ENCODE data around the gene ZNF408. TPM values are rescaled to one million over a fixed set of nuclear protein-coding genes. Genes with fewer than 3 reads are reported as not detected.

ZNF408 gene
- polyA plus RNA-seq, 1 experiment, result 6.9 TPM

DNA sequence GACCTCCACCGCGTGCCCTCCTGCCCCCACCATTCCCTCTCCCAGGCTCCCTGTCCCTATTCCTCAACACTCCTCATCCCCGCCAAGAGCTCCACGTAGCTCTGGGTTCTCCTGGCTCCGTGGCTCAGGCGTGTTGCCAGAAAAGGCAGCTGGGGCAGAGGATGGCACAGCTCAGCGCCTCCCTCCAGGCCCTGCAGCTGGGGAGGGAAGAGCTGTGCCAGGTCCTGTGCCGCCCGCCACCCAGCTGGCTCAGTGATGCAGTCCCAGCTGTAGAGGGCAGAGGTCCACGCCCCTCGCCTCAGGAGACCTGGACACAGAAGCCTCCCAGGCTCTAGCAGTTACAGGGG lies 4.6 kb upstream of the ZNF408 start:
- TF ChIP-seq, protein P1, sequence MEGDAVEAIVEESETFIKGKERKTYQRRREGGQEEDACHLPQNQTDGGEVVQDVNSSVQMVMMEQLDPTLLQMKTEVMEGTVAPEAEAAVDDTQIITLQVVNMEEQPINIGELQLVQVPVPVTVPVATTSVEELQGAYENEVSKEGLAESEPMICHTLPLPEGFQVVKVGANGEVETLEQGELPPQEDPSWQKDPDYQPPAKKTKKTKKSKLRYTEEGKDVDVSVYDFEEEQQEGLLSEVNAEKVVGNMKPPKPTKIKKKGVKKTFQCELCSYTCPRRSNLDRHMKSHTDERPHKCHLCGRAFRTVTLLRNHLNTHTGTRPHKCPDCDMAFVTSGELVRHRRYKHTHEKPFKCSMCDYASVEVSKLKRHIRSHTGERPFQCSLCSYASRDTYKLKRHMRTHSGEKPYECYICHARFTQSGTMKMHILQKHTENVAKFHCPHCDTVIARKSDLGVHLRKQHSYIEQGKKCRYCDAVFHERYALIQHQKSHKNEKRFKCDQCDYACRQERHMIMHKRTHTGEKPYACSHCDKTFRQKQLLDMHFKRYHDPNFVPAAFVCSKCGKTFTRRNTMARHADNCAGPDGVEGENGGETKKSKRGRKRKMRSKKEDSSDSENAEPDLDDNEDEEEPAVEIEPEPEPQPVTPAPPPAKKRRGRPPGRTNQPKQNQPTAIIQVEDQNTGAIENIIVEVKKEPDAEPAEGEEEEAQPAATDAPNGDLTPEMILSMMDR (IDR thresholded peaks at IDR 0.05; ENCODE audit: insufficient read depth, low read depth, low read length), result no peak
- ChIA-PET POLR2A (no interaction called here), CTCF (no interaction called here)
- peaks cover 31% of the 10 kb centered on the region for H3K36me3 ChIP-seq (ENCODE audit: control insufficient read depth, insufficient read depth, low read length)
- DNase-seq (ENCODE audit: low read depth), result no peak
- no peaks in the 10 kb centered on the region for H3K27me3 ChIP-seq (ENCODE audit: control insufficient read depth, insufficient read depth, low read length)
- H3K4me3 ChIP-seq (ENCODE audit: low read depth, low read length), result no peak overlapping the region

DNA sequence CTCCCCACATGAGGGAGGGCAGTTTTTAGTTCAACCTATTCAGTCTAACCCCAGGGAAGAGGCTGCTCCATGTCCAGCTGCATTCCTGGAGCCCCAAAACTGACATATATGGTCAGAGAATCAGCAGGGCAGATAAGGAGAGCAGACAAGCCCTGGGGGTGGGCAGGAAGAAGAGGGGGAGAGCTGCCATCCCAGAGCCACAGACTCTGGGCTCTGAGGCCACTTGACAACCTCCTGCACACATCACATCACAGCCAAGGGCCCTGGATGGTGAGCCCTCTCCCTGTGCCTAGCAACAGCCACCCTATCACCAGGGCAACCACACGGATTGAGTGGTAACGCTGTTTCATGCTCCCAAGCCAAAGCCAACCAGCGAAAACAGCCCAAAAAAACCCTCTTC lies 3.5 kb upstream of the ZNF408 start:
- CTCF ChIA-PET, result interaction anchor here (1.2 kb wide), 1 partner anchor 22 kb away, joined by 4 read pairs; no protein-coding TSS in a partner anchor
- TF ChIP-seq, protein P1 (IDR thresholded peaks at IDR 0.05; ENCODE audit: insufficient read depth, low read depth, low read length), result no peak
- no peak for DNase-seq (ENCODE audit: low read depth)
- no peaks in the 10 kb centered on the region for H3K27me3 ChIP-seq (ENCODE audit: control insufficient read depth, insufficient read depth, low read length)
- no peak overlapping the region for H3K4me3 ChIP-seq (ENCODE audit: low read depth, low read length)
- POLR2A ChIA-PET, result no interaction called here
- H3K36me3 ChIP-seq (ENCODE audit: control insufficient read depth, insufficient read depth, low read length), result peaks cover 26% of the 10 kb centered on the region

DNA sequence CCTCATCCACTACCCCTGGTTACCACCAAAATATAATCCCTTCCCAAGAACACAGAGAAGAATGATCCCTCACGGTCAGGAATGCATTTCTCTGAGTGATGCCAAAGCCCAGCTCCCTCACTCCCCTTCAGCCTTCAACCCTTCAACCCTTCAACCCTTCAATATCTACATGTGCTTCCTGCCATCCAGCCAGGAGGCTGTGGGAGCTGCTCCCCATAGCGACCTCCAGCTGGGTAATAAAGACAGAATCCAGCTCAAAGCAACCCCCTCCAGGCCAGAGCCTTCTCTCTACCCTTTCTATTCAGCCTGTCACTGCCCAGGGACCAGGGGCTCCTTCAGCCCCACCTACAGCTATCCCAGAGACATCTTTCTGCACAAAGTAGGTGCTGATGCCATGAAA lies 3.1 kb upstream of the ZNF408 start:
- Histone ChIP-seq H3K27me3 (ENCODE audit: control insufficient read depth, insufficient read depth, low read length) (no peaks in the 10 kb centered on the region), H3K4me3 (ENCODE audit: low read depth, low read length) (no peak overlapping the region), H3K36me3 (ENCODE audit: control insufficient read depth, insufficient read depth, low read length) (peaks cover 24% of the 10 kb centered on the region)
- ChIA-PET POLR2A (no interaction called here), CTCF (interaction anchor here (1.0 to 1.2 kb wide), 2 partner anchors 9 to 23 kb away, joined by 3 to 4 read pairs; no protein-coding TSS in a partner anchor)
- TF ChIP-seq, protein P1 (IDR thresholded peaks at IDR 0.05; ENCODE audit: insufficient read depth, low read depth, low read length), result no peak
- no peak for DNase-seq (ENCODE audit: low read depth)

DNA sequence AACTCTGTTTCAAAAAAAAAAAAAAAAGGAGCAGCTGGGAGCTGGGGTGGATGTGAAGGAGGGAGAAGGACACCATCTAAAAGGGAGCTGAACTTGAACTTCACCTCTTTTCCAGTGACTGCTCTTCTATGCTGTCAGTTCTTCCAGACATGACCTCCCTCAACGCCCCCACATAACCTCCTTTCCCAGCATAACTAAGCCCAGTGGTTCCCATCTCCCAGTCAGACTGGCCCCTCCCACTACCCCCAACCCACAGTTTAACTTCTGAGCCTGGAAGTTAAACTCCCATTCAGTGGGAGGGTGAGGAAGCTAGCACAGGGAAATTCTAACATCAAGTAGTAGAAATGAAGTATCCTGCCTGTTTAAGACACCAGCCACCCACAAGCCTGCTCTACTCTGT lies 2.2 kb upstream of the ZNF408 start:
- no peaks in the 10 kb centered on the region for H3K27me3 ChIP-seq (ENCODE audit: control insufficient read depth, insufficient read depth, low read length)
- peaks cover 30% of the 10 kb centered on the region for H3K36me3 ChIP-seq (ENCODE audit: control insufficient read depth, insufficient read depth, low read length)
- no peak overlapping the region for H3K4me3 ChIP-seq (ENCODE audit: low read depth, low read length)
- no peak for DNase-seq (ENCODE audit: low read depth)
- POLR2A ChIA-PET, result no interaction called here
- CTCF ChIA-PET, result interaction anchor here (1.0 to 1.2 kb wide), 2 partner anchors 10 to 24 kb away, joined by 3 to 4 read pairs; no protein-coding TSS in a partner anchor
- TF ChIP-seq, protein P1 (IDR thresholded peaks at IDR 0.05; ENCODE audit: insufficient read depth, low read depth, low read length), result no peak

DNA sequence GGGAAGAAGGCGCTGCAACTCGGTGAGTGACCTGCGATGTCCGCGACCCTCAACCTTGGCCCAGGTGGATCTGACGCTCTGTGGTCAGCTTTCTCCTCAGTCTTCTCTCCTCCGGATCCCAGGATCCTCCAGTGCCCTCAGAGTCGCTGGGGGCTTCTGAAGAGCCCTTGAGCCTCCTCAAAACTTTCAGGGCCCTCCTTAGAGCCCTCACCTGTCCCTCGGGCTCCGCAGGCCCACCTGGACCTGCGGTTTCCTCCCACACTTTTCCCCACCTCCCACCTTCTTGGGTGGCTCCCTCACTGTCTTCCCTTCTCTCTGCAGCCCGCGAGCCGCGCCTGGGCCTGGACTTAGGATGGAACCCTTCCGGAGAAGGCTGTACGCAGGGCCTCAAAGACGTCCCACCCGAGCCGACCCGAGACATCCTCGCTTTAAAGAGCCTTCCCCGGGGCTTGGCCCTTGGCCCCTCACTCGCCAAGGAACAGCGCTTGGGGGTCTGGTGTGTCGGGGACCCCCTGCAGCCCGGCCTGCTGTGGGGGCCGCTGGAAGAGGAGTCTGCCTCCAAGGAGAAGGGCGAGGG lies 335 bp downstream of the ZNF408 start:
- no peak for DNase-seq (ENCODE audit: low read depth)
- ChIA-PET CTCF (interaction anchor here (1.1 to 1.3 kb wide), 2 partner anchors 10 to 13 kb away, joined by 3 to 4 read pairs; no protein-coding TSS in a partner anchor), POLR2A (interaction anchor here (1.5 kb wide), 1 partner anchor 10 kb away, joined by 3 read pairs; no protein-coding TSS in a partner anchor)
- Histone ChIP-seq H3K27me3 (ENCODE audit: control insufficient read depth, insufficient read depth, low read length) (no peaks in the 10 kb centered on the region), H3K36me3 (ENCODE audit: control insufficient read depth, insufficient read depth, low read length) (peaks cover 31% of the 10 kb centered on the region), H3K4me3 (ENCODE audit: low read depth, low read length) (peak overlapping the region; percentile 92)
- TF ChIP-seq, protein P1 (IDR thresholded peaks at IDR 0.05; ENCODE audit: insufficient read depth, low read depth, low read length), result no peak

Measured in BJ (cell line).